Measurements from ENCODE around the gene PPT1.

PPT1 gene

DNA sequence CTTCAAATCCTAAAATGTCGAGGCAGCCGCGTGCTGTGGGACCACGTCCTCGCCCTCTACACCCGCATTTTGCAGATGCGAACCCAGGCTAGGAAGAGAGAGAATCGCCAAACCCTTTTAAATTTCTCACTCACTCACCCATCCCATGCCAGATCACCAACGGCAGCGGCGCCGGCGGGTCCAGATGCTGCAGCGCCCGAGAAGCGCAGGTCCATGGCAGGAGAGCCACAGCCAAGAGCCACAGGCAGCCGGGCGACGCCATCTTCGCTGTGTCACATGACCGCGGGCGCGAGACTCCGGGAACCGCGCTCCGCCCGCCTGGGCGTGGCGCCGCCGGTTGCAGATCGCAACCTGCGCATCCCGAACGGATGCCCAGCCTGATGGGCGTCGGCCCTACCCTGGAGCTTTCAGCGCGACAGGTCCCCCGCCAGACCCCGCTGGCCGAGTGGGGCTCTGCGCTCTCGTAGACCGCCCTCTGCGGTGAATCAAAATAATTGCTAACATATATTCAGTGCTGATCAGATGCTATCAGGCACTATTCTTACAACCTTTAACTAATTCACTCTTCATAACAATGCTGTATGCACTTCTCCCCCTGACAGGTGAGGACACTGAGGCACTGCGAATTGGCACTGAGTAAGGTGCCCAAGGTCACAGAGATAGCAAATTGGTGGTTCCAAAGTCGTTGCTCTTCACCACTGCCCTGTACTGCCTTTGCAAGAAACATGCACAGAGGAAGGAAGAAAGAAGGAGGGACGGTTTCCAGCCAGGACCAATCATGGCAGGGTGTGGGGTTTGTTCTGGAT lies at the start of gene PPT1:
Gene PPT1 (minus strand): TSS at position 276 of the 806 bp plus-strand sequence. CDS start 14 bp downstream, at position 262.
- no peak for TF ChIP-seq CTCF (IDR thresholded peaks at IDR 0.05; ENCODE audit: low read depth, low read length)
- peak within 1 kb of the TSS; percentile 83 for H3K4me3 ChIP-seq (ENCODE audit: low read depth, low read length)

DNA sequence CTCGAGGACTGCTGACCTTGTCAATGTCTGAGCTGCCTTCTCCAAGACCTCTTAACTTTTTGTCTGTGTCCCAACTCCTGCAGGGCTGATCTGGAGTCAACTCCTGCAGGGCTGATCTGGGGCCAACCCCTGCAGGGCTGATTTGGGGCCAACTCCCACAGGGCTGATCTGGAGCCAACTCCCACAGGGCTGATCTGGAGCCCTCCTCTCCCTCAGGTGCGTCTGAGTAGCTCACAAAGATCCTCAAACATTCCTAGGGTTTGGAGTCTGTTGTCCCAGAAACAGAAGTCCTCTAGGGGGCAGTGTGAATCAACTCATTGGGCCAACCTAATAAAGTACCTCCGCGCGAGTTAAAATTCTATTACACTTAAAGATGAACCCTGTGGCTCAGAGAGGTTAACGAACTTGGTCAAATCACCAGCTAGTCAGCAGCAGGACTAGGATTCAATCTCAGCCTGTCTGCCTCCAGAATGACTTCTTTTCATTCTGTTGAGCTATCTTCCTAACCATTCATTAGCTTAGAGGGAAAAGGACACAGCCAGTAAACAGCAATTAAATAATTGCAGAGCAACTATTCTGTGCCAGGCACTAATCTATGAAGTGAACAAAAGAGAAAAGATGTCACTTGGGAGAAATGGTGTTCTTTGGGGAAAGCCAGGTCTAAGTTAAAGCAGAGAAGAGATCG lies 47.0 kb upstream of the PPT1 start:
- peak; percentile 73 for TF ChIP-seq CTCF (IDR thresholded peaks at IDR 0.05; ENCODE audit: low read depth, low read length)
- no peak overlapping the region for H3K4me3 ChIP-seq (ENCODE audit: low read depth, low read length)

- TF ChIP-seq CTCF (IDR thresholded peaks at IDR 0.05; ENCODE audit: low read depth, low read length), result no peak
- H3K4me3 ChIP-seq (ENCODE audit: low read depth, low read length), result no peak overlapping the region
Measured at GRCh38 chr1:40141878-40142535, 45.0 kb upstream of the PPT1 start.

DNA sequence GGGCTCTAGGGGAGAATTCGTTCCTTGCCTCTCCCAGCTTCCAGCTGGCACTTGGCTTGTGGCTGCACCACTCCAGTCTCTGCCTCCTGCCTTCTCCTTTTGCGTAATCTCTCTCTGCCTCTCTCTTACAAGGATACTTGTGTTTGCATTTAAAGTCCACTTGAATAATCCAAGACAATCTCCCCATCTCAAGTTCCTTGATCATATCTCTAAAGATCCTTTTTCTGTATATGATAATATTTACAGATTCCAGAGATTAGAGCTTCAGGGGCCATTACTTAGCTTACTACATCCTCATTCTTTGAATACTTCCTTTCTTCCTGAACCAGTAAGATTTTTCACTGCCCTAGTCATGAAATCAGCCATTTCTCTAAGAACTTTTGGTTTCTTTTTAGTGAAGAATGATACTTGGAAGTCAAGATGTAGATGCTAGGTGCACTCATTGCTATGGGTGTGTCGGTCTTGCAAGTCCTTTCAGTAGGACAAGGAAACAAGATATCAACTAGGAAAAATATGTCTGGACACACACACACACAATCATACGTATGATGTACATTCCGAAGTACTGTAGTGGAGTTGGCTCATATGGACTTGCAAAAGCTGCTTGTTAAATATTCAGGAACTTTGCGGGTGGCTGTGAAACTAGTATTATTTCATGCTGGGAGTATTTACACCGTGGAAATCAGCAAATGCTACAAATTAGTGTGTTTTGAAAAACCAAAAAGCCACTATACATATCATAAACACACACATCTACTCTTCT lies 43.3 kb upstream of the PPT1 start:
- no peak overlapping the region for H3K4me3 ChIP-seq (ENCODE audit: low read depth, low read length)
- no peak for TF ChIP-seq CTCF (IDR thresholded peaks at IDR 0.05; ENCODE audit: low read depth, low read length)

DNA sequence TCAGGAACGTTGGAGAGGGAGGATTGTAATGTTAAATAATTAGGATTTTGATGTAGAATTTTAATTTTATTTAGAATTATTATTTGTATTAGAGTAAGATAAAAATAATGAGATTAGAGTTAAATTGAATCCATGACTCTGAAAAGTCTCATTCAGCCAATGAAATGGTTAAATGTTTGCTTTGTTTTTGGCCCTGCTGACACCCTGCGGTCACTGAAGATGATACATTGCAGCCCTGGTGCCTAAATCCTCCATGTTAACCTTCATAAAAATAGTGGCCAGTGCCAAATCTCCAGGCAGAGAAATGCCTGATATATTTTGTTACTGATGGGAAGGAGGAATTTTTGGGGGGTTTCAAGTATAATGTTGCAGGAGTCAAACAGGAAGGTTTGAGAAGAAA lies 36.8 kb upstream of the PPT1 start:
- no peak overlapping the region for H3K4me3 ChIP-seq (ENCODE audit: low read depth, low read length)
- TF ChIP-seq CTCF (IDR thresholded peaks at IDR 0.05; ENCODE audit: low read depth, low read length), result no peak

- TF ChIP-seq CTCF (IDR thresholded peaks at IDR 0.05; ENCODE audit: low read depth, low read length), result no peak
- no peak overlapping the region; the same call in 1 of the 2 replicates for H3K4me3 ChIP-seq (ENCODE audit: low read depth, low read length)
Measured at GRCh38 chr1:40133312-40133665, 36.2 kb upstream of the PPT1 start.
